Erythroblast (primary cell): ENCODE measurements around the gene XPNPEP2.

Experiments used
- GATA1 ChIP-seq: IDR thresholded peaks from 2 replicates; pipeline ENCODE4 v1.6.1; 2011; ENCODE audit warnings: low read depth, mild to moderate bottlenecking, control low read depth, low read length, moderate library complexity
- POLR2A ChIP-seq: IDR thresholded peaks from 2 replicates; pipeline ENCODE4 v1.6.1; 2011; ENCODE audit warnings: mild to moderate bottlenecking, low read length

- no peak for TF ChIP-seq POLR2A
- no peak for TF ChIP-seq GATA1
These were observed 16.9 kb upstream of the XPNPEP2 start for GRCh38 chrX:129721870-129722269.
